ACHN (cell line): ENCODE measurements around the gene MYMK.

Experiments
- DNase-seq: peaks from one replicate; pipeline ENCODE4 v3.0.0-alpha.2; 2015
- in situ Hi-C: cut with HindIII; loops from 2 replicates; pipeline ENCODE4 v1.10.0; 2017; ENCODE audit warnings: low sequenced_read_pairs, low pct_ligation_motif_present, low pct_unique_long_range_greater_than_20kb

Gene MYMK

GRCh38 chr9:133494636-133495326 lies 30.0 kb downstream of the MYMK start:
- in situ Hi-C loops = no loop called here

GRCh38 chr9:133493845-133494540 lies 30.8 kb downstream of the MYMK start:
- in situ Hi-C loops = no loop called here

More at GRCh38 chr9:133494636-133495326, 30.0 kb downstream of the MYMK start:
- DNase-seq = no peak

GRCh38 chr9:133493428-133493827 lies 31.3 kb downstream of the MYMK start:
- in situ Hi-C loops = no loop called here
- DNase-seq = no peak

More at GRCh38 chr9:133493845-133494540, 30.8 kb downstream of the MYMK start:
- DNase-seq = no peak

GRCh38 chr9:133492061-133493021 lies 32.4 kb downstream of the MYMK start:
- DNase-seq = no peak
- in situ Hi-C loops = no loop called here

- DNase-seq = no peak
- in situ Hi-C loops = no loop called here
Measured at GRCh38 chr9:133491656-133491925, 33.2 kb downstream of the MYMK start.

GRCh38 chr9:133490865-133491655 lies 33.7 kb downstream of the MYMK start:
- DNase-seq = no peak
- in situ Hi-C loops = no loop called here

GRCh38 chr9:133490201-133490681 lies 34.5 kb downstream of the MYMK start:
- DNase-seq = no peak
- in situ Hi-C loops = no loop called here

- DNase-seq = no peak
- in situ Hi-C loops = no loop called here
Measured at GRCh38 chr9:133489253-133490190, 35.2 kb downstream of the MYMK start.

- DNase-seq = no peak
- in situ Hi-C loops = no loop called here
Measured at GRCh38 chr9:133488686-133489252, 36.0 kb downstream of the MYMK start.

GRCh38 chr9:133487331-133487725 lies 37.4 kb downstream of the MYMK start:
- DNase-seq = no peak
- in situ Hi-C loops = no loop called here

GRCh38 chr9:133485531-133486260 lies 39.1 kb downstream of the MYMK start:
- DNase-seq = no peak
- in situ Hi-C loops = no loop called here

GRCh38 chr9:133484671-133485437 lies 39.9 kb downstream of the MYMK start:
- no peak for DNase-seq
- in situ Hi-C loops = no loop called here

- DNase-seq = no peak
Measured at GRCh38 chr9:133483611-133484010, 41.1 kb downstream of the MYMK start.

GRCh38 chr9:133478851-133479711 lies 45.7 kb downstream of the MYMK start, which contains the start of gene SLC2A6:
TSS of gene SLC2A6 (minus strand) at chr9:133479099. CDS start at chr9:133479059, 40 bp downstream.
- in situ Hi-C loops = no loop called here

More at GRCh38 chr9:133483611-133484010, 41.1 kb downstream of the MYMK start:
- in situ Hi-C loops = no loop called here

More at GRCh38 chr9:133478851-133479711, 45.7 kb downstream of the MYMK start, which contains the start of gene SLC2A6:
- DNase-seq = peak; percentile 82
